DMS79 (cell line): Measurements from ENCODE around the gene CDKAL1.

Experiments
- DNase-seq: peaks from one replicate; lab custom pipeline; 2025; lab: John Stamatoyannopoulos, UW

CDKAL1 gene

GRCh38 chr6:20838113-20838512, 303.9 kb downstream of the CDKAL1 start:
- DNase-seq, result no peak

DNA sequence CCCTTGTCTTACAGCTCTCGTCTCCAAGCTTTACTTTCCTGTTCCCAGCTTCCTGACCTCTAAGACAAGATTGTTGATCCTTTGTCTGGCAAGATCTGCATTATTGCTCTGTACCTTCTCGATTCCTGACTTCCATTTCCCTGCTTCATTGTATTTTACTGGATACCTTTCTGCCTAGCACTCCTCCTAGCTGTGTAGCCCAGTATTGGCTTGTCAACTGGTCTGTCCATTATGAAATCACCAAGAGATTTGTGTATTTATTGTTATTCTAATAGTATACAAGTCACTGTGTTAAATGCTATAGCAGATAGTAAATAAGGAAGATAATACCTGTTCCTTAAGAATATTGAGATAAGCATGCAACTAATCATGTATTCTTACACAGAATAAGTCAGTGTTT, 305.4 kb downstream of the CDKAL1 start:
- no peak for DNase-seq

- no peak for DNase-seq
These were observed 306.4 kb downstream of the CDKAL1 start for GRCh38 chr6:20840675-20841074.

- DNase-seq, result no peak
These were observed 307.5 kb downstream of the CDKAL1 start for GRCh38 chr6:20841806-20842205.

- no peak for DNase-seq
These were observed 311.3 kb downstream of the CDKAL1 start for GRCh38 chr6:20845592-20845991.

GRCh38 chr6:20846602-20847028, 312.4 kb downstream of the CDKAL1 start:
- DNase-seq, result no peak

DNA sequence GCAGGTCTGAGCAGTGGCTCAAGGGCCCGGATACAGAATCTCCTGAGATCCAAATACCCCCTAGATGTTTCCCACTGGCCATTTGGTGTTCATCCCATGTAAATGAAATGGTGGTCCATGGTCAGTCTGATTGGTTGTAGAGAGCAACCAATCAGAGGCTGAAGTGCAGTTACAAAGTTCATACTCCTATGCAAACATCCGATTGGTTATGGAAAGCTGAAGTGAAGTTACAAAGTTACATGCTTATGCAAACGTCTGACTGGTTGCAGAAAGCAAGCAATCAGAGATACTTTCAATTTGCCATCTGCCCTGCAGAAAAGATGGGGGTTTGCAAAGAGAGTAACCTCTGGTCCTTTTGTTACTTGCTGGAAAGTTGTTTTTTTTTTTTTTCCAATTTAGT, 313.6 kb downstream of the CDKAL1 start:
- no peak for DNase-seq

DNA sequence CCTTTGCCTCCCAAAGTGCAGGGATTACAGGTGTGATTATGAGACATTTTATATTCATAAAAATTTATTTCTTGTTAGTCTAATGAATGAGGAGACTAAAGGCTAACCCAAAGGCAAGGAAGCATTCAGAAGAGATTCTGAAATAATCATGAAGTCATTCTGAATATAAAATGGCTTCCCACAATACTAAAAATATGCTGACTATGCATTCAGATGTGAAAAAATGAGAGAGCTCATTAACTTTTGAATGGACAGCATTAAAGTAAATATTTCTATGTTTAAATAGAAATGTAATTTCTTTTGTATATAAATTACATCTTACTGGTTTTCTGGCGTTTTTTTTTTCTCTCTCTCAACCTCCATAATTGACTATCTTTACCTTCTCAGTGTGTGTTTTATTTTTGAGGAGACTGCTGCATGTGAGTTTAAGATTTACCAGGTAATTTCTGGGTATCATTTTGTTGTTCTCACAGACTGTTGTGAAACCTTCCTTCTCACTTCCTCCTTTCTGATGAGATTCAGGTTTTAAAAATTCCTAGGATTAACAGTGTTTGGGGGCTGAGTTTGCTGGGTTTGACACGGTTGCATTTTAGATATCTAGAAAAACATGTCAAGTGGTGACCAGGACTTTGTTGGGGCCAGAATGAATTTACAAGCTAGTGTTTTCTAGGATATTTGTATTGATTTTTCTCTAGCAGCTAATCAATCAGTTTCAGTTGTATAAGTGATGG, 316.6 kb downstream of the CDKAL1 start:
- no peak for DNase-seq

DNA sequence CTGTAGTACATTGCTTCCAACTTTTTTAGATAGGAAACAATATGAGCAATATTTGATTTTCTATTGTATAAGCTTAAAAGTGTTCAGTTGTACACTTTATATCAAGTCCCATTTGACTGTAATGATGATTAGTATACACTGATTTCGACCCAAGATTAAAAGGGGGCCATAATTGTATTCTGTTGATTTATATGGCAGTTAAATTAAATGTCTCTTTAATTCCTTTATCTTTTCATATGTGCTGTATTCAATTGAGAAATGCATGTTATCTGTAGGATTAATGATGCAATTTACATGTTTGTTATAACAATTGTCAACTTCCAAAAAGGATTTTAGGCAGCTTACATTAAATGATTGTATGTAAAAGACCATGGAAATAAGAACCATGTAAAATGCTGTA, 317.5 kb downstream of the CDKAL1 start:
- DNase-seq, result no peak

DNA sequence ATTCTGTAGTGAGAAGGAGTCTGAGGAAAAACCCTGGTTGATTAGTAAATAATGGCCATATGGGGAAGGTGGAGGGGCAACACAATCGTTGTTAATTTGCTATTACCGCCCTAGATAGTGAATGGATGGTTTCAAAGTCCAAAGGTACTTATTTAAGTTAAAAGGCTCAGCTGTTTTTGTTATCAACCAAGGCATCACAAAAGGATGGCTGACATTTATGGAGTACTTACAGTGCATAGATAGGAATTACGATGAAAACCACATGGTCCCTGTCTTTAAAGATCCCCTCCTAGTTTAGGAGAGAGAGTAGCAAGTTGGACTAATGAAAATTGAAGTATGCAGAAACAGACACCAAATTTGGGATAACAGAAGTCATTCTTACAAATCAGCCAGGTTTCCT, 319.6 kb downstream of the CDKAL1 start:
- no peak for DNase-seq

GRCh38 chr6:20856681-20857288, 322.5 kb downstream of the CDKAL1 start:
- no peak for DNase-seq

DNA sequence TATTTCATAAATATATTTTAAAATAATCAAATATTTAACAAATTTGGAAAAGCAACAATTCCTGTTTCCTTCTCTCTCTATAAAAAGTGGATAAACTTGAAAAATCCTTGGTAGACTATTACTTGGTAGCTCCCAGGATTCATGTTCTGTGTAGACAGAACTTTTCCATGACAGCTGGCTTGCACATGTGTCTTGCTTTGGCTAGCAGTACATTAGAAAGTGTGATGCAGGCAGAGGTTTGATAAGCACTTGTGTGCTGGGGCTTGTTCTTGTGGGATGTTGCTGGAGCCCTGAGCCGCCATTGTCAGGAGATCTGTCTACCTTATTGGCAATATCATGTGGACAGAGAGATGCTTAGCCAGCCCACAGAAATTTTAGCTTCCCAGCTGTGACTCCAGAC, 327.2 kb downstream of the CDKAL1 start:
- no peak for DNase-seq

- DNase-seq, result peak; percentile 69
These were observed 331.8 kb downstream of the CDKAL1 start for GRCh38 chr6:20866036-20866435.

- no peak for DNase-seq
These were observed 332.9 kb downstream of the CDKAL1 start for GRCh38 chr6:20866935-20867703.

DNA sequence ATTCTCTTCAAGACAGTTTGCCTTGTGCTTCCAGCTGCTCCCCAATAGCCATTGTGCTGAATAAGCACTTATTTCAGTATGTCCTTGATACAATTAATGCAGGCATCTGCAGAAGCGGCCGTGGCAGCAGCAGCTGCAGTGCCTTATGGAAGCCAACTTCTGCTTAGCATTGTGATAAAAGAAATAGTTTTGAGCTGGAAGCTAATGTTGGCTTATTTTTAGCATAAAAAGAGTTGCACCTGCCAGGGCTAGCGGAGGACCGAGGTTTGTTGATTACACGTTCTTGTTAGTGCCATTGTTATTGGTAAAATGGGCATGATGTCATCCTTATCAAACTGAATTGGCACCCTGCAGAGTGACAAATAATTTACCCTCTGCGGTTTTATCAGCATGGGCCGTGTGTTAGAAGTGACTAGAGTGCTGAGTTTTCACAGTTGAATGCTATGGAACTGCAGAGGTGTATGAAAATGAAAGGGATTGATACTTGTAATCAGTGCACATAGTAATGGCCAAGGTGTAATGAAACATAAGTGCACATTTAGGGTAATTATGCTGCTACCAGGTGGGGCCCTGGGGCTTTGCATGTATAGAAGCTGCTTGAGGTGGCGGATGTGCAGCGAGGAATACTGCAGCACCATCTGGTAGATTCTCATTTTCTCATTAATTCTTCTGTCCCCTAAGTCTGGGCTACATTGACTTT, 334.3 kb downstream of the CDKAL1 start:
- peak; percentile 96 for DNase-seq

- DNase-seq, result no peak
These were observed 335.8 kb downstream of the CDKAL1 start for GRCh38 chr6:20870021-20870420.

DNA sequence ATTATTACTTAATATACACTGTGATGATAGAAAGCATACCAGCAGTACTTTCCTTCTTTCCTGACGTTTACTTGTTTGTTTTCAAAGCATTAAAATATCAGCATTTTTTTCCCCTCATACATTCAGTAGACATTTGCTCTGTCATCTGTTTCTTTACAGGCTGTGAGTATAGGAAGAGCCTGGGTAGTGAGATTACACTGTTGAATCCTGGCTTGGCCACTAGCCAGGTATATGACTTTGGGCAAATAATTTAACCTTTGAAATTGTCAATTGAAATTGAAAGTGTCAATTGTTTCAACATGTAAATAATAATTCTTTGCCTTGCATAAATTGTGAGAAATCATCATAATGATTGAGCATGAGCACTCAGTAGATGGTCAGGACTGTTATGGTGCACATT, 336.2 kb downstream of the CDKAL1 start:
- DNase-seq, result no peak

- DNase-seq, result no peak
These were observed 339.4 kb downstream of the CDKAL1 start for GRCh38 chr6:20873425-20874190.

GRCh38 chr6:20875369-20875963, 341.2 kb downstream of the CDKAL1 start:
- no peak for DNase-seq

GRCh38 chr6:20876036-20876435, 341.8 kb downstream of the CDKAL1 start:
- no peak for DNase-seq

DNA sequence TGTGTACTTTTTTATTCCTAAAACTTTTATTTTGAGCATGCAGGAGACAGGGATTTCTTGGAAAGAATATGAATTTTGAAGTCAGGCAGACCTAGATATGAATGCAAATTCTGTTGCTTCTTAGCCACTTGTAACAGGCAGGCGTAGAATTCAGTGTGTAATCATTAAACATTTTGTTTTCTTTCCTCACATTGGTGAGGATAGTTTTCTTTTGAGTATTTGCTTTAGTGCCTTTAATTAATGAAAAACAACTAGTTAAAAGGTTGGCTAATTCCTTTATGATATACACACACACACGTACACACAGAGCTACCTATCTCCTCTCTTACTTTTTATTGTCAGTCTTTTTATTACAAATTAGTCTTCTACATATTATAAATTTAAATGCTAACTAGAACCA, 342.3 kb downstream of the CDKAL1 start:
- DNase-seq, result no peak
